ENCODE measurements around the gene NPEPL1.

The NPEPL1 gene

GRCh38 chr20:58658760-58659159 is 33.8 kb upstream of the NPEPL1 start:
- DNase-seq = no peak

DNA sequence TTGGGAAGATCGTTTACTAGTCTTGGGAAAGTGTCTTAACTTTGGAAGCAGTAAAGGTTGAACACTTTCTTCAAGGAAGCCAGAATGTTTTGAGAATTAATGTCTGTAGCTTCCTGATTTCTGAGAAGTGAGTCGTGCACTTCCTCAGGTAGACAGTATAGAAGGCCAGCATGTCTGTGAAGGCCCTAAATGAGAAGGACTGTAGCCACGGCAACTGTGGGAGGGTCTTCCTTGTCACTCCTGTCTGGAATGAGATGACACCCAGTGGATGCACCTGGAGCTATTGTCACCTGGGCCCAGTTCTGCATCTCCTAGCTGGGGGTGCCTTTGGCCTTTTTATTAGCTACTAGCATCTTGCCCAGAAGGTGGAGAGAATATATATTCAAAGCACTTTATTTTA is 32.8 kb upstream of the NPEPL1 start:
- no peak for DNase-seq

DNA sequence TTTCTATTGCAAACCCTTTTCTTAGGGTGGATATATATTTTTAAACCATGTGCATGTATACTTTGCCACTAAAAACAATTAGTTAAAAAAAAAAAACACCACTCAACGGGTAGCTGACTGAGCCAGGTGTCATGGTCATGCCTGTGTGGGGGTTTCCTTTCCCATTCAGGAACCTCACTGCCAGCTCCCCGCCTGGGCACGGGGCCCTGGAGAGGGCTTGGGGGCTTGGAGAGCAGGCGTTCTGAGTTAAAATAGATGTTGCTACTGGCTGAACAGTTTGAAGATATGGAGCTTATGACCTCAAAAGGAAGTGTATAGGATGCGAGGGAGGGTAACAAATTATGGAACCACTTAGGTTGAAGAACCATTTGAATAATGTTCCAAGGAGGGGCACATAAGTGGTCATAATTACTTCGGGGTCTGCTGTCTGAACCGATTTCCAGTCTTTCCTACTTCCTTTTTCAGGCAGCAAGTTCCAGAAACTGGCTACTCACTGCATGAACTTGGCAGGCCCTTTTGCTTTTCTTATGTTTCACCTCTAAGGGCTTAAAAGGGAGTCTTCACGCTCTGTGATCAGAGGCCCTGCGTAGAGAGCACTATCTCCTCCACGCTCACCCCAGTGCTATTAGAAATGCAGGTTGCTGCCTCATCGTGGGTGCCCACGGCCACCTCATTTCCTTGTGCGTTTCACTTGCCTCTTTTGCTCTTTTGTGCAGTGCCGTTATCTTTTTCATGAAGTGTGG is 31.6 kb upstream of the NPEPL1 start:
- DNase-seq = peak; percentile 42

DNA sequence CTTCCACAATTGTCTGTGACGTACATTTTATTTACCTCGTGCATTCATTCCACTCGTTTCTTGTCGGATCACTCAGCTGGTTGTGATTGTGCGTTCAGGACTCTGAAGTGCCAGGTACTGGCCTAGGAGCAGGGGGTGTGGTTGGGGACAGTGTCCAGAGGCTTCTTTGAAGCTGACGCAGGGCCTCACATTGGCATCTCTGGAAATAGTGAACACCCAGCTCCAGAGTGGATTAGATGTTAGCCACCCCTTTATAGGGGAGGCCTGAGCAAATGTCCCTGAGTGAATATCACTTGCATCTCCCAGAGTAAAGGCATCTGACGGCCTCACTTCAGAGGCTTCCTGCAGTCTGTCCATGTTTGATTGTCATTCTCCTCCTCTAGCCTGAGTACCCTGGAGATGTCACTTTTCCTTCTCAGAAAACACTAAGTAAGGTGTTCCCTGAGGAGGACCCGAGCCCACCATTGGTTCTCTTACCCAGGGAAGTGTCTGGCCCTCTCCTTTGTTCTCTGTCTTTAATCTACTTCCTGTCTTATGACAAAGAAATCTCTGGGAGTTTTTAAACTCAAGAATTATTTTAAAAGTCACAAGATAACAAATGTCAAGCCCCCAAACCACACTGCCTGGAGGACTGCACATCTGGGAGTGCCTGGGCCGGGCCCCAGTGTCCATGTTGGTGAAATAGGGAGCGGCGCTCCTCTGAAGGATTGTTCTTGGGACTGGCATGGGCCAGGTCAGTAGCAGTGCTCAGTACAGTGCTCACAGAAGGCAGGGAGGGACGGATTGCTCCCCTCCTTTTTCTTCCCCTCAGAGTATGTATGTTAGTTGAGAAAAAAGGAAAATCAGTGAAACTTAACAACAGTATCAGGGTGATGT is 30.8 kb upstream of the NPEPL1 start:
- no peak for DNase-seq

DNA sequence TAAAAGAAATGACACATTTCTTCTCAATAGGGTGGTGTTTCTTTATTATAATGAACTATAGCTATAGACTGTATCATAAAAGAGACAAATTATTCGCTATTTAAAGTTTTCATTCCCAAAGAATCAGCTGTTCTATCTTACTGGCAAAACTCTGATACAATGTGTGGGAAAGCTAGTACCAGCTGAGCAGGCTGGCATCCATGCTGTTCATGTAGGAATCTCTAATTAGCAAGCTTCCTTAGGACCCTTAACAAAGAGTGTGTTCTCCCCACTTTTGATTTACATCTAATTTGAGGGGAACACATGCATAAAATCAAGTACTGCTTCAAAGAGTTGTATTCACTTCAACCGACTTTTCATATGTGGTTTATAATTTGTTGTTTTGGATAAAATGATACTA is 28.3 kb upstream of the NPEPL1 start:
- no peak for DNase-seq

- DNase-seq = peak; percentile 44
These were observed 27.7 kb upstream of the NPEPL1 start for GRCh38 chr20:58664883-58665282.

DNA sequence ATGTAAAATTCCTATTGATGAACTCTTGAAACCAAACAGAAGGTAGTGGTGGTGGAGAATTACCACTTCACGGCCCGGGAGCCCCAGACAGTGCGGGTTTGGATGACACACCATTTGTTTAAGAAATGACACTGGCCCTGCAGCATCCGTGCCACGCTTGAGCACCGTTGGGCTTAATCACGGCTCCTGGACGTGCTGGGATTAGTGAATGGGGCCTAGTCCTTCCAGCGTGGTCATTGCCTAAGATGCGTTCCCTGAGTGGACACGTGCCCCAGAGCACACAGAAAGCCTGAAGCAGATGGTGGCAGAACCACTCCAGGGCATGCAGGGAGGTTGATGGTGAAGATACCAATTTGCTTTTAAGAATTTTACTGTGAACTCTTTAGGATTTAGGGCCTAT is 27.0 kb upstream of the NPEPL1 start:
- DNase-seq = no peak

DNA sequence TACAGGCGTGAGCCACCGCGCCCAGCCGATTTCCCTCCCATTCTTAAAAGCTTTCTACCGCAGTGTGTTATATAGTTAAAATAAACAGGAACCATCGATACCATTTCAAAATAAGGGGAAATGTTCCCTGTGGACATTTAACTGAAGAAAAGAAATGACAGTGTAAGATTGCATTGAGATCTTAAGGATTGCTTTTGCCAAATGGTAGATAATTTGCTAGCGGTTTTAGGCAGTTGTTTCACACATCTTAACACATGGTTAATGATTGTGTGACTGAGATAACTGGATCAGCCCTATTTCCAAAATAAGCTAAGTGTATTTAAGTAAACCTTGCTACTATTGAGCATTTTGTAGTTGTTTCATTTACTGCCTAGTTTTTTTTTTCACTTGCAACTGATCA is 25.9 kb upstream of the NPEPL1 start:
- DNase-seq = no peak

DNA sequence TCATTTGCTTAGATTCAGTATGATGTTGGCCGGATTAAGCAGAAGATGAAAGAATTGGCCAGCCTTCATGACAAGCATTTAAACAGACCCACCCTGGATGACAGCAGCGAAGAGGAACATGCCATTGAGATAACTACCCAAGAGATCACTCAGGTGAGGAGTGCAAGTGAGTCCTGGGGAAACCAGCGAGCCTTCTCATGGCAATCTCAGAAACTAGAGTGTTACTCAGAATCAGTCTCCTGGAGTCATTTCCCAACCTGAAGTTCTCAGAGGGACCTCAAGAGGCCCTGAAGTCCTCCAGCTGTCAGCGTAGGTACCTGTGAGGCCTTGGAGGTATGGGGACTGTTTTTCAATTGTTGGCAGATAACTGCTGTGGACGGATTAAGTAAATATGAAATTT is 24.6 kb upstream of the NPEPL1 start:
- no peak for DNase-seq

DNA sequence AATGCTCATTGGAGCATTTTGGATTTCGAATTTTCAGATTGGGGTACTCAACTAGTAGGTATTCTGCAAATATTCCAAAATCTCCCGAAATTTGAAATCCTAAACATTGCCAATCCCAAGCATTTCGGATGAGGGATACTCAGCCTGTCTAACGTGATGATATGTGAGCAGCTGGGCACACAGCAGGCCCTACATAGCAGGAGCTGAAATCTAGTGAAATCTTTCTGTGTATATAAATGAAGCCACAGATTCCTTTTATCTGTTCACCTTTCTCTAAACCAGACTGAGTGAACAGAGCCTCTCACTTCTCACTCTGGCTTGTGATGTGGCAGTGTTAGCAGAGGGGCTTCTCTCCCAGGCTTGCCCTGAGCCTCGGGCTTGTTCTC is 23.7 kb upstream of the NPEPL1 start:
- no peak for DNase-seq

- DNase-seq = no peak
These were observed 23.2 kb upstream of the NPEPL1 start for GRCh38 chr20:58669287-58670006.

DNA sequence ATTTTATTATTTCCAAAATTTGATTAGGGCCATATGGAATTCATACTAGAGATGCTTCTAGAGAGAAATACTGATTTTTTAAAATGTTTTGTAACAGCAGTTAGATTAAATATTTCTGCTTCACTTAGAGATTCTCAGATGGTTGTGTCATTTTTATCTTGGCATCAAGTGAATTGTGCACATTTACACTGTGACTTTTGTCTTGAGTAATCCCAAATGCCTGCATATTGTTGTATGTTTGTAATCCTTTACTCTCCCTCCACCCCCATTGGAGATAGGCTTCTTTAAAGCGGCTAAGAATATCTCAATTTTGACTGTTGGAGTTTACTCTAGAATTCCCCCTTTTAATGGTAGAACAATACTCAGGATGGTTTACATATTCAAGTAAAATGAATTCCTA is 22.5 kb upstream of the NPEPL1 start:
- DNase-seq = no peak

GRCh38 chr20:58670659-58671058 is 21.9 kb upstream of the NPEPL1 start:
- no peak for DNase-seq

DNA sequence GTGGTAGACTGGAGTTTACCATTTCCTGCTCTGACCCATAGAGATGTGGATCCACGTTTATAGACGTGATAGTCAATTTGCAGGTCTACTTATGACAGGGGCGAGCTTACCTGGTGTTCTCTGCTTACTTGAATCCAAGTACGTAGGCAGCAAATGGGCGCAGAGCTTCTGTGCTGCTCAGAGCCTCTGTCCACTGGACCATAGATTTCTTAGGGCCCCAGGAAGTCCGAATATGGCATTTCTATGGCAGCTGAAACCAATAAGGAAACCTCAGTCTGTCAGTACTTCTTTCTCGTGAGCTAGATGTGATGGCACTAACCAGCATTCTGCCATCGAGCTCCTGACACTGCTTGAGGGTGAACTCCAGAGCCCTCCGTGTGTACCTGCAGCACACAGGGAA is 19.5 kb upstream of the NPEPL1 start:
- no peak for DNase-seq

DNA sequence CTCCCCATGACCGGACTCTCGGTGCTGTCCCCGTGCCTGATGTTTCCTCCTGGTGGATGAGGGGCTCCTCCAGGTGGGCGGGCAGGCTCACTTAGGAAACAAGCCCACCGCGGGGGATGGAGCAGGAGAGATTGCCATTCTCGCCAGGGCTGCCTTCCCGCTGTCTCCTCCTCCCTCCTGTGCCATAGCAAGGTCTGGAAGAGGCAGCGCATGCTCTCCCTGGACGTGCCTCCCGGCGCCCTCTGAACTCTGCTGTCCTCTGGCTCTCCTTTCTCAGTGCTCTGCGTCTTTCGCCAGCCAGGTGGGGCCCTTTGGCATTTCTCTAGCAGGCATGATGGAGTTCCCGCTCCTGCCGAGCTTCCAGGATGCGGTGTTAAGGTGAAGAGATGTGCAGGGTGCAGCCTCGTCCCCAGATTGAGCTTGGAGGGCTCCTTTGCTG is 17.4 kb upstream of the NPEPL1 start:
- DNase-seq = no peak

- no peak for DNase-seq
These were observed 17.0 kb upstream of the NPEPL1 start for GRCh38 chr20:58675641-58676040.

DNA sequence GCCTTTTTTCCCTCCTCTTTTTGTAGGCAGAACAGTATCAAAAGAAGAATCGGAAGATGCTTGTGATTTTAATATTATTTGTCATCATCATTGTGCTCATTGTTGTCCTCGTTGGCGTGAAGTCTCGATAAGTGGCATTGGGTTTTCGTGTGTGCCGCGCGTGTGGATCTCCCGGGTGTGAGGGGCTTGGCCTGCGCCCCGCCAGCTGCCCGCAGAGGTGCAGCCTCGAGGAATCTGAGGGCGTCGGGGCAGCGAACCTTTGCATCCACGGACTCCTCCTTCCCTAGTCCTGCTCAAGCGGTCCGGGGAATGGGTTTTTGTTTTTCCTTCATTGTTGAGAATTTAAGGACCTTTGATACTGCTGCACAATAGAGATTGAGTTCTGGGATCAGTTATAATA is 16.4 kb upstream of the NPEPL1 start:
- no peak for DNase-seq

- no peak for DNase-seq
These were observed 15.5 kb upstream of the NPEPL1 start for GRCh38 chr20:58677079-58677604.

DNA sequence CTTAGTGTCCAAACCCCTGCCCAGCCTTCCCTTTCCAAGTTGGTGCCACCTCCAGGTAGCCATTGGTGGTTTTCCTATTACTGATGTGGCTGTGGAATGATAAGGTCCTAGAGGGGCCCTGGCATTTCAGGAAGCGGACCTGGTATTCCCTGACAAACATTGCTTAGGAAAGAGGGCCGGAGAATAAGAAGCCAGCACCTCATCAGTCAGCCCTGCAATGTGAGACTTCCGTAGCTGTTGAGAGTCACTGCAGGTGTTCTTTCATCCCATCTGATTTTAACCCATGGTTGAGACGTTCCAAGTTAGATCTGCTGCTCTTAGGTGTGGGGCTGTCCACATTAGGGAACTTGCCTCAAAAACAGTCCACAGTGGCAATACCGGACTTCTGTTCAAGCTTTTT is 14.8 kb upstream of the NPEPL1 start:
- DNase-seq = no peak

GRCh38 chr20:58678806-58679205 is 13.8 kb upstream of the NPEPL1 start:
- no peak for DNase-seq

DNA sequence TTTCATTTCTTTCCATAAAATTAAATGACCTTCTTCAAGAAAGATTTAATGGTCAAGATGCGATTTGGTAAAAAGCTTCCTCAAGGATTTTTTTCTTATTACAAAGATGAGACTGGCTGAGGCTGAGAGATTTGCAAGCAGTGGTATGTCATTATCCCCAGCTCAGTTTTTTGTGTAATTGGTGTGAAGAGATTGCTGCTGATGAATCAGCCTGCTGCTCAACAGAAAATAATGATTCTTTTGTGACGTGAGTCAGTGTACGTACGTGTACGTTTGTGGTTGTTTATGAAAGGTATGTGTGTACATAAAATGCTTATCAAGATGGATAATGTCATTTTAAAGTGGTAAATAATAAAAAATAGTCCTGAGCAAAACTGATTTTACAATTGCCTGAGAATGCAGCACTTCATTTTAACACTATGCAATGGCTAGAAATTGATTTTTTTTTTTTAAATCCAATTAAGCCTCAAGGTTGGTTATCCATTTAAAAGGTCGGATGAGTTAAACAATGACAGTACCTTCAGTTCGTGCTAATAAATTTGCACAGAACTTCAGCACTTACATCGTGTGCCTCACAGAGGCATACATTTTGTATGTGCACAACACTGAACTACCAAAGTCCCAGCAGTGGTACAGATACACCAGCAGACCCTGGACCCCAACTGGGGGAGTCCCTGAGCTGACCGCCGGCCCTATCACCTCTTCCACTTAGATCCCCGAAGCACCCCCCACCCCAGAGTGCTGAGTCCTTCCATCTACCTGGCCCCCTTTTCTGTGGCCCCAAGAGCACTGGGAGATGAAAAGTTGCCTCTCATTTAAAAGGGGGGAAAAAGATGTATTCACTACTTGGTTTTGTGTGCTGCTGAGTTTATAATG is 9.7 kb upstream of the NPEPL1 start:
- DNase-seq = no peak

DNA sequence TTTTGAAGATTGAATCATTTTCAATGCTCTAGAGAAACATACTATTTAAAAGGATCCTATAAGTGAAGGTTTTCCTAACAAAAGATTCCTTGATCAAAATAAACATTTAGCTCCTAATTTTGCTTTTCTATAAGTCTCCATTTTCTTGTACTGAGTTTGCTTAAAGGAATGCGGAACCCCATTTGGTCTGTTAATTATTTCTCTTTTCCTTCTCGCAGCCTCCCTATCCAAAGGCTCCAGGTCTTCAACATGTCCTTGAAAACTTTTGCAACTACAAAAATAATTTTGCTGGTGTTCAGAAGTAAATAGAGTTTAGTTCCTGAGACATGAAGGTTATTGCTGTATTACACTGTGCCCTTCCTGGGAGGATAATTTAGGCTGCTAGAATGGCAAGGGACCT is 8.3 kb upstream of the NPEPL1 start:
- DNase-seq = no peak

All from DMS79 (cell line).